CD14-positive monocyte (primary cell): ENCODE results near the gene MSI2. TPM values are rescaled to one million over a fixed set of nuclear protein-coding genes. Genes with fewer than 3 reads are reported as not detected.

Experiments used
- DNase-seq, 3 donors: peaks; one replicate each; pipeline ENCODE4 v3.0.0-alpha.2; 2011 to 2022
- H2AFZ ChIP-seq: 2 replicates; pipeline ENCODE4 v1.6.0; 2012; ENCODE audit warnings: mild to moderate bottlenecking, low read depth, low read length, inconsistent platforms; ENCODE audit not compliant: insufficient read depth, poor library complexity, severe bottlenecking
- H3K27ac ChIP-seq, 2 donors: 1 replicate in 1 of 2; 2 replicates in 1 of 2; pipeline ENCODE4 v1.5.1; 2012 to 2013; ENCODE audit warnings: low read length in 2 of 2, control low read depth in 1 of 2, inconsistent platforms in 1 of 2, low read depth in 1 of 2, mild to moderate bottlenecking in 1 of 2
- H3K27me3 ChIP-seq, 2 donors: one replicate each; pipeline versions ENCODE4 v1.6.0 to v1.6.1; 2011 to 2013; ENCODE audit warnings: low read length in 2 of 2; ENCODE audit not compliant: control insufficient read depth in 2 of 2, insufficient read depth in 2 of 2
- H3K36me3 ChIP-seq, 2 donors: replicated peaks in 1 of 2; 1 replicate in 1 of 2; 2 replicates in 1 of 2; pipeline versions ENCODE4 v1.5.1 to v1.6.1; 2012 to 2013; ENCODE audit warnings: low read length in 2 of 2, control low read depth in 1 of 2, inconsistent platforms in 1 of 2, mild to moderate bottlenecking in 1 of 2; ENCODE audit not compliant: insufficient read depth in 2 of 2, control insufficient read depth in 1 of 2
- H3K4me1 ChIP-seq, 2 donors: 1 replicate in 1 of 2; 2 replicates in 1 of 2; pipeline versions ENCODE4 v1.5.1 to v1.6.1; 2012 to 2013; ENCODE audit warnings: low read length in 2 of 2, control low read depth in 1 of 2, inconsistent platforms in 1 of 2, mild to moderate bottlenecking in 1 of 2, moderate library complexity in 1 of 2; ENCODE audit not compliant: insufficient read depth in 2 of 2, control insufficient read depth in 1 of 2
- H3K4me2 ChIP-seq: replicated peaks from 2 replicates; pipeline ENCODE3; 2012; ENCODE audit warnings: low read length, moderate library complexity, mild to moderate bottlenecking; ENCODE audit not compliant: poor library complexity, severe bottlenecking; ENCODE audit errors: extremely low read depth
- H3K4me3 ChIP-seq, 3 experiments: fragments of 200-600 bp in 1 of 3; sonication (generic) in 1 of 3; replicated peaks in 1 of 3; 1 replicate in 2 of 3; 2 replicates in 1 of 3; pipeline ENCODE4 v1.5.1; 2011 to 2013; ENCODE audit warnings: low read length in 3 of 3, mild to moderate bottlenecking in 3 of 3, control low read depth in 2 of 3, low read depth in 2 of 3, inconsistent platforms in 1 of 3, moderate library complexity in 1 of 3
- H3K79me2 ChIP-seq: 2 replicates; pipeline ENCODE4 v1.6.0; 2012; ENCODE audit warnings: mild to moderate bottlenecking, control low read depth, inconsistent platforms, low read length, moderate library complexity; ENCODE audit not compliant: insufficient read depth
- H3K9ac ChIP-seq: 2 replicates; pipeline ENCODE4 v1.6.0; 2017; ENCODE audit warnings: low read length, mild to moderate bottlenecking; ENCODE audit not compliant: insufficient read depth, poor library complexity, severe bottlenecking
- H3K9me3 ChIP-seq, 2 donors: replicated peaks in 1 of 2; 1 replicate in 1 of 2; 2 replicates in 1 of 2; pipeline versions ENCODE4 v1.5.1 to v1.6.1; 2012 to 2013; ENCODE audit warnings: low read length in 2 of 2, control low read depth in 1 of 2; ENCODE audit not compliant: control insufficient read depth in 1 of 2, insufficient read depth in 1 of 2
- H4K20me1 ChIP-seq: 2 replicates; pipeline ENCODE4 v1.6.0; 2012; ENCODE audit warnings: mild to moderate bottlenecking, low read length, control low read depth, moderate library complexity; ENCODE audit not compliant: insufficient read depth
- H3K27ac Mint-ChIP-seq, 7 donors: one replicate each; pipeline ENCODE4 v1.8.0; 2020; ENCODE audit warnings: mild to moderate bottlenecking in 7 of 7, mixed read lengths in 7 of 7, moderate library complexity in 6 of 7, inconsistent platforms in 2 of 7
- H3K27me3 Mint-ChIP-seq, 3 donors: one replicate each; pipeline ENCODE4 v1.8.0; 2021 to 2022; ENCODE audit warnings: low read depth in 3 of 3, mild to moderate bottlenecking in 3 of 3, mixed read lengths in 3 of 3, moderate library complexity in 3 of 3, inconsistent platforms in 1 of 3
- H3K36me3 Mint-ChIP-seq, 2 donors: one replicate each; pipeline ENCODE4 v1.8.0; 2020; ENCODE audit warnings: mixed read lengths in 2 of 2, inconsistent platforms in 1 of 2, mild to moderate bottlenecking in 1 of 2
- H3K4me1 Mint-ChIP-seq: one replicate; pipeline ENCODE4 v1.8.0; 2020; ENCODE audit warnings: mild to moderate bottlenecking, mixed read lengths
- H3K4me3 Mint-ChIP-seq, 2 donors: one replicate each; pipeline ENCODE4 v1.8.0; 2020; ENCODE audit warnings: mild to moderate bottlenecking in 2 of 2, mixed read lengths in 2 of 2, moderate library complexity in 1 of 2
- H3K9me3 Mint-ChIP-seq, 7 donors: one replicate each; pipeline ENCODE4 v1.8.0; 2020 to 2022; ENCODE audit warnings: mixed read lengths in 7 of 7, mild to moderate bottlenecking in 6 of 7, moderate library complexity in 6 of 7, inconsistent platforms in 2 of 7
- CTCF ChIP-seq: fragments of 200-600 bp; IDR thresholded peaks from one replicate; pipeline ENCODE4 v1.8.0; 2022; ENCODE audit warnings: antibody characterized with exemption, mild to moderate bottlenecking
- WGBS: methylation state at CpG from one replicate; pipeline ENCODE4 v1.1.5; 2013; ENCODE audit warnings: missing lambda C conversion rate; ENCODE audit not compliant: insufficient coverage; 5-methylcytosine and 5-hydroxymethylcytosine counted together
- intact Hi-C, 2 donors: fragments of 100-400 bp; cut with micrococcal nuclease; formaldehyde crosslinking; loops; one replicate each; pipeline versions ENCODE4 v1.15.0 to v1.15.1; 2023
- polyA plus RNA-seq, 3 donors: library from polyadenylated mRNA; depleted of rRNA in 1 of 3; unstranded in 2 of 3; stranded (reverse) in 1 of 3; fragments of 300-500 nt in 2 of 3; fragments of >200 nt in 1 of 3; fragmentation: Illumina TruSeq in 2 of 3; gene quantifications; 1 replicate in 2 of 3; 2 replicates in 1 of 3; pipeline ENCODE4 v1.2.3, GENCODE V29; 2012 to 2021

MSI2 gene
- polyA plus RNA-seq, 3 donors, result 0.20 to 6.6 (median 0.37) TPM

- peaks cover 0 to 2% (median 0%) of the 10 kb centered on the region in 7 donors for H3K9me3 Mint-ChIP-seq
- H4K20me1 ChIP-seq, result no peaks in the 10 kb centered on the region
- H3K4me3 Mint-ChIP-seq, result no peak overlapping the region
- no peak overlapping the region for H3K27ac ChIP-seq
- H2AFZ ChIP-seq, result no peak overlapping the region
- peaks cover 45% of the 10 kb centered on the region for H3K4me1 Mint-ChIP-seq
- H3K27ac Mint-ChIP-seq, result no peak overlapping the region
- H3K79me2 ChIP-seq, result no peaks in the 10 kb centered on the region
- H3K4me1 ChIP-seq, result peaks cover 12 to 19% of the 10 kb centered on the region in 2 donors
- peaks cover 0 to 4% of the 10 kb centered on the region in 2 donors for H3K36me3 Mint-ChIP-seq
- H3K4me3 ChIP-seq, result no peak overlapping the region
- DNase-seq, result no peak
- H3K4me2 ChIP-seq, result no peak overlapping the region
- H3K27me3 ChIP-seq, result peaks cover 0 to 3% of the 10 kb centered on the region in 2 donors
- 92% methylated on average over 7 of the region's 11 CpGs for WGBS
- H3K9me3 ChIP-seq, result no peaks in the 10 kb centered on the region
- H3K9ac ChIP-seq, result no peak overlapping the region
- no peaks in the 10 kb centered on the region for H3K36me3 ChIP-seq
- no peak for TF ChIP-seq CTCF
- intact Hi-C loops, result no loop called here
- H3K27me3 Mint-ChIP-seq, result peaks cover 4 to 15% (median 15%) of the 10 kb centered on the region in 3 donors
Measured at GRCh38 chr17:57550668-57551315, 294.5 kb downstream of the MSI2 start.

- Histone ChIP-seq H3K9ac (no peak overlapping the region), H3K9me3 (no peaks in the 10 kb centered on the region), H3K27ac (no peak overlapping the region), H2AFZ (no peak overlapping the region), H3K36me3 (no peaks in the 10 kb centered on the region), H3K4me1 (peaks cover 13 to 19% of the 10 kb centered on the region in 2 donors), H4K20me1 (no peaks in the 10 kb centered on the region), H3K4me2 (no peak overlapping the region), H3K4me3 (no peak overlapping the region), H3K79me2 (no peaks in the 10 kb centered on the region), H3K27me3 (peaks cover 0 to 3% of the 10 kb centered on the region in 2 donors)
- intact Hi-C loops, result no loop called here
- TF ChIP-seq CTCF, result no peak
- 93% methylated on average over 6 of the region's 14 CpGs for WGBS
- Mint-ChIP-seq H3K27me3 (peaks cover 4 to 15% (median 15%) of the 10 kb centered on the region in 3 donors), H3K27ac (no peak overlapping the region), H3K4me1 (peaks cover 52% of the 10 kb centered on the region), H3K36me3 (peaks cover 0 to 4% of the 10 kb centered on the region in 2 donors), H3K9me3 (peaks cover 0 to 2% (median 0%) of the 10 kb centered on the region in 7 donors), H3K4me3 (no peak overlapping the region)
- DNase-seq, result peak in 1 of 3 donors; percentile 7
Measured at GRCh38 chr17:57551321-57552079, 295.2 kb downstream of the MSI2 start.
